HEK293T (cell line): ENCODE data around the gene ATP8B3.

Source experiments
- ARNT ChIP-seq: fragments of 450-650 bp; IDR thresholded peaks from 2 replicates; pipeline ENCODE4 v1.6.1; 2017; ENCODE audit warnings: mild to moderate bottlenecking
- ELF4 ChIP-seq: fragments of 450-650 bp; IDR thresholded peaks from 2 replicates; pipeline ENCODE4 v1.6.1; 2017; ENCODE audit warnings: antibody characterized with exemption
- FOXA1 ChIP-seq: fragments of 450-650 bp; IDR thresholded peaks from 2 replicates; pipeline ENCODE4 v1.6.1; 2016; ENCODE audit warnings: mild to moderate bottlenecking
- FOXM1 ChIP-seq: fragments of 450-650 bp; IDR thresholded peaks from 2 replicates; pipeline ENCODE4 v1.6.1; 2017; ENCODE audit warnings: mild to moderate bottlenecking, borderline replicate concordance
- L3MBTL2 ChIP-seq: fragments of 450-650 bp; conservative IDR thresholded peaks from 2 replicates; pipeline ENCODE4 v1.6.1; 2016; ENCODE audit warnings: mild to moderate bottlenecking
- NFRKB ChIP-seq: fragments of 450-650 bp; IDR thresholded peaks from 2 replicates; pipeline ENCODE4 v1.6.1; 2016; ENCODE audit warnings: mild to moderate bottlenecking, moderate library complexity
- SP1 ChIP-seq: fragments of 450-650 bp; IDR thresholded peaks from 2 replicates; pipeline ENCODE4 v1.6.1; 2017

DNA sequence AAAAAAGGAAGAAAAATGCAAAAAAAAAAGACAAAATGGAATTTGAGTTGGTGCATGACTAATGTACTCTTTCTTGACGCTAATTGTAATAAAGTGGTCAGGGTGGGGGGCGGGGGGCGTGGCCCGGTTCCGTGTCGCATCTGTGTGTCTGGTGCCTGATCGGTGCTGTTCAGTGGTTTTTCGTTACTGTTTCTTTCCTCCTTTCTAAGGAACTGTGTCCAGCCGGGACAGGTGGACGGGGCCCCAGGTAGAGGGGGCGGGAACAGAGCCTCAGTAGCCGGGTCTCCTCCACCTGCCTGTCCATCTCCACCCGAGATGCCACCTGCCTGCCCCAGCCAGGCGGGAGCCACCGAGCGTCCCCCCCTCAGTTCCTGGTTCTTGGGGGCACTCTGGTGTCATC is 32.5 kb downstream of the ATP8B3 start:
- TF ChIP-seq FOXM1 (no peak), ELF4 (no peak), FOXA1 (no peak), ARNT (no peak), SP1 (no peak), NFRKB (no peak), L3MBTL2 (no peak)
